Mesenchymal stem cell (in vitro differentiated cells and primary cell): ENCODE measurements around the gene TRIOBP.
A peak's percentile ranks its signal among the peaks of the same experiment; 100 is the strongest.

Experiments
- DNase-seq: peaks from one replicate; pipeline ENCODE4 v3.0.0-alpha.2; 2013
- H2AFZ ChIP-seq: one replicate; pipeline ENCODE4 v1.6.1; 2013; ENCODE audit warnings: low read depth, mild to moderate bottlenecking, control low read depth, inconsistent platforms, low read length, moderate library complexity
- H2AK5ac ChIP-seq: 2 replicates; pipeline ENCODE4 v1.6.1; 2013; ENCODE audit warnings: low read length, moderate library complexity, mild to moderate bottlenecking, inconsistent platforms; ENCODE audit not compliant: severe bottlenecking
- H2BK120ac ChIP-seq: one replicate; pipeline ENCODE4 v1.6.1; 2013; ENCODE audit warnings: low read depth, mild to moderate bottlenecking, inconsistent platforms, low read length, moderate library complexity
- H2BK12ac ChIP-seq, 2 experiments: one replicate each; pipeline ENCODE4 v1.6.1; 2013; ENCODE audit warnings: inconsistent platforms in 2 of 2, low read length in 2 of 2, mild to moderate bottlenecking in 2 of 2, moderate library complexity in 2 of 2, control low read depth in 1 of 2
- H2BK15ac ChIP-seq: one replicate; pipeline ENCODE4 v1.6.1; 2013; ENCODE audit warnings: mild to moderate bottlenecking, low read depth, inconsistent platforms; ENCODE audit not compliant: poor library complexity, severe bottlenecking
- H2BK5ac ChIP-seq: 2 replicates; pipeline ENCODE4 v1.6.1; 2013; ENCODE audit warnings: low read depth, mild to moderate bottlenecking, low read length, control low read depth, inconsistent platforms; ENCODE audit not compliant: poor library complexity, severe bottlenecking
- H3K14ac ChIP-seq, 2 experiments: one replicate each; pipeline ENCODE4 v1.6.1; 2013; ENCODE audit warnings: inconsistent platforms in 2 of 2, low read length in 2 of 2, control low read depth in 1 of 2, mild to moderate bottlenecking in 1 of 2, moderate library complexity in 1 of 2
- H3K18ac ChIP-seq, 2 experiments: one replicate each; pipeline ENCODE4 v1.6.1; 2013; ENCODE audit warnings: inconsistent platforms in 2 of 2, low read length in 2 of 2, control low read depth in 1 of 2, low read depth in 1 of 2, mild to moderate bottlenecking in 1 of 2
- H3K23ac ChIP-seq, 2 experiments: one replicate each; pipeline ENCODE4 v1.6.1; 2013; ENCODE audit warnings: inconsistent platforms in 2 of 2, low read length in 2 of 2, mild to moderate bottlenecking in 2 of 2, moderate library complexity in 2 of 2, control low read depth in 1 of 2
- H3K27ac ChIP-seq: 2 replicates; pipeline ENCODE4 v1.5.1; 2013; ENCODE audit warnings: mild to moderate bottlenecking, moderate library complexity, low read length, control low read depth, inconsistent platforms; ENCODE audit not compliant: poor library complexity, severe bottlenecking
- H3K27me3 ChIP-seq, 2 experiments: 2 replicates each; pipeline versions ENCODE4 v1.6.1 to v1.7.0; 2013; ENCODE audit warnings: low read length in 2 of 2, mild to moderate bottlenecking in 2 of 2, moderate library complexity in 2 of 2, control low read depth in 1 of 2, inconsistent platforms in 1 of 2; ENCODE audit not compliant: control insufficient read depth in 1 of 2, insufficient read depth in 1 of 2
- H3K36me3 ChIP-seq, 2 experiments: 2 replicates each; pipeline versions ENCODE4 v1.6.1 to v1.7.0; 2013; ENCODE audit warnings: low read length in 2 of 2, control low read depth in 1 of 2, inconsistent platforms in 1 of 2, low read depth in 1 of 2, mild to moderate bottlenecking in 1 of 2; ENCODE audit not compliant: insufficient read depth in 2 of 2, control insufficient read depth in 1 of 2
- H3K4ac ChIP-seq, 2 experiments: one replicate each; pipeline ENCODE4 v1.6.1; 2013; ENCODE audit warnings: inconsistent platforms in 2 of 2, low read length in 2 of 2, mild to moderate bottlenecking in 2 of 2, moderate library complexity in 2 of 2, control low read depth in 1 of 2, low read depth in 1 of 2
- H3K4me1 ChIP-seq: 2 replicates; pipeline ENCODE4 v1.6.1; 2013; ENCODE audit warnings: low read depth, low read length, control low read depth; ENCODE audit not compliant: control insufficient read depth, insufficient read depth
- H3K4me2 ChIP-seq: 2 replicates; pipeline ENCODE4 v1.6.1; 2013; ENCODE audit warnings: low read length, mild to moderate bottlenecking, inconsistent platforms; ENCODE audit not compliant: poor library complexity, severe bottlenecking
- H3K4me3 ChIP-seq, 2 experiments: 2 replicates each; pipeline versions ENCODE4 v1.5.1 to v1.7.0; 2013; ENCODE audit warnings: low read length in 2 of 2, mild to moderate bottlenecking in 2 of 2, control low read depth in 1 of 2, low read depth in 1 of 2; ENCODE audit not compliant: insufficient read depth in 1 of 2
- H3K79me1 ChIP-seq: replicated peaks from 2 replicates; pipeline ENCODE4 v1.6.1; 2013; ENCODE audit warnings: mild to moderate bottlenecking, control low read depth, low read length, inconsistent platforms; ENCODE audit not compliant: poor library complexity, severe bottlenecking
- H3K9ac ChIP-seq: 2 replicates; pipeline ENCODE4 v1.7.0; 2013; ENCODE audit warnings: mild to moderate bottlenecking, low read length, moderate library complexity
- H3K9me3 ChIP-seq: 2 replicates; pipeline ENCODE4 v1.7.0; 2013; ENCODE audit warnings: mild to moderate bottlenecking, low read length; ENCODE audit not compliant: control insufficient read depth
- H4K8ac ChIP-seq: one replicate; pipeline ENCODE4 v1.6.1; 2013; ENCODE audit warnings: inconsistent platforms, mild to moderate bottlenecking, low read length, moderate library complexity
- H4K91ac ChIP-seq: one replicate; pipeline ENCODE4 v1.6.1; 2013; ENCODE audit warnings: mild to moderate bottlenecking, low read length, inconsistent platforms
- WGBS: methylation state at CpG from one replicate; pipeline ENCODE4 v1.1.7; 2013; ENCODE audit warnings: mixed read lengths; 5-methylcytosine and 5-hydroxymethylcytosine counted together

Gene TRIOBP

DNA sequence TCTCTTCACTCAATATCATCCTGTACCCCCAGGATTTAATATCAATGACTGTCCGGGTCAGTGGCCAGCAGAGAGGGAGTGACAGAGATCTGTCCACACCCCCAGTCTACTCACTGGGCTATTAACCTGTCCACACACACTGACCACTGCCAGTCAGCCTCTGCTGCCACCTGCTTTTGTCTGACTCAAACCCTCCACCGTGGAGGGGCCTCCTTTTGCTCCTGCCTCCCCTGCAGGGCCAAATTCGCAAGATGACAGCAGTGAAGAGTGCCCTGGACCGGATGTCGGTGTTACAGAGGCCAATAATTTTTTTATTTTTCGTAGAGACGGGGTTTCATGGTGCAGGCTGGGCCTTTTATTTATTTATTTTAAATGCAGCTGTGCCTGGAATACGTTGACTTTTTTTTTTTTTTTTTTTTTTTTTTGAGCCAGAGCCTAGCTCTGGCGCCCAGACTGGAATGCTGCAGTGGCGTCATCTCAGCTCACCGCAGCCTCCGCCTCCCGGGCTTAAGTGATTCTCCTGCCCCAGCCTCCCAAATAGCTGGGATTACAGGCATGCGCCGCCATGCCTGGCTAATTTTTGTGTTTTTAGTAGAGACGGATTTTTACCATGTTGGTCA lies 33.2 kb upstream of the TRIOBP start:
- H4K8ac ChIP-seq, result no peak overlapping the region
- no peak overlapping the region for H4K91ac ChIP-seq
- no peak for DNase-seq
- peaks cover 39% of the 10 kb centered on the region for H3K79me1 ChIP-seq
- H3K18ac ChIP-seq, result peak overlapping the region in 1 of 2 experiments; percentile 19
- no peak overlapping the region for H2BK12ac ChIP-seq
- no peak overlapping the region for H3K4ac ChIP-seq
- H3K4me2 ChIP-seq, result no peak overlapping the region
- H2BK15ac ChIP-seq, result no peak overlapping the region
- H3K27ac ChIP-seq, result no peak overlapping the region
- no peak overlapping the region for H3K9ac ChIP-seq
- H2AK5ac ChIP-seq, result no peak overlapping the region
- H3K14ac ChIP-seq, result no peak overlapping the region
- peaks cover 32% of the 10 kb centered on the region for H3K4me1 ChIP-seq
- H3K36me3 ChIP-seq, result peaks cover 11 to 32% of the 10 kb centered on the region in 2 experiments
- H3K9me3 ChIP-seq, result no peaks in the 10 kb centered on the region
- H2AFZ ChIP-seq, result no peak overlapping the region
- WGBS, result 88% methylated on average over 16 of the region's 16 CpGs
- H2BK120ac ChIP-seq, result no peak overlapping the region
- no peak overlapping the region for H3K23ac ChIP-seq
- no peaks in the 10 kb centered on the region for H3K27me3 ChIP-seq
- H2BK5ac ChIP-seq, result no peak overlapping the region
- H3K4me3 ChIP-seq, result no peak overlapping the region

DNA sequence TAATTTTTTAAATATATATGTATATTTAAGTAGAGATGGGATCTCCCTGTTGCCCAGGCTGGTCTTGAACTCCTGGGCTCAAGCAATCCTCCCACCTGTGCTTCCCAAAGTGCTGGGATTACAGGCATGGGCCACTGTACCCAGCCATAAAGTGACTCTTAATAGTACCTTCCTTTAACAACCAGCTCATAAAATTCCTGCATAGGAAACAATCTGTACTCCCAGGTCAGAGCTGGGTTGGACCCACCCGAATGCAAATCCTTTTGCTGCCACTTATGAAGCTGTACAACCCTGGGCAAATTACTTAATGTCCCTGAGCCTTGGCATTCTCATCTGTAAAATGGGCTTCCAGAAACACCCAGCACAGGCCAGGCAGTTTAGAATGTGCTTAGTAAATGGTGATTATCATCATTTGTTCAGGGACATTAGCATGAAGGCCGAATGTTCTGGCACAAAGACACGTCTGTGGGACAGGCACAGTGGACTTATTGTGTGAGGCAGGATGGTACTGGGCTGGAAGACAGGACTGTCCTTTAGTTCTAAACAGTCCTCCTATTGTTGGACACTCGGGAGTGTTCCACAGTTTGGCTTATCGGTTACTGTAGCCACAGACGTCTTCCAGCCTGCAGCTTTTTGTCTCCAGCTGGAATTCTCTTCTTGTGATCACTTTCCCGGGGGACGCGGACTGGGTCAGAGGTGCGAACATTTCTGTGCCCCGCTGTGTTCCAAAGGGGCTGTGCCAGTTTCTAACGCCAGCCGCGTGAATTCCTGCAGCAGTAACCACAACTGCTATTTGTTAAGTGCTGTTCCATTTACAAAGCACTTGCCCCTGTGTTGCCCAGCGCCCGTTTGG lies 32.4 kb upstream of the TRIOBP start:
- no peak overlapping the region for H3K27ac ChIP-seq
- no peak overlapping the region for H3K14ac ChIP-seq
- no peak overlapping the region for H4K8ac ChIP-seq
- H3K4ac ChIP-seq, result no peak overlapping the region
- no peak overlapping the region for H2BK15ac ChIP-seq
- H3K79me1 ChIP-seq, result peaks cover 36% of the 10 kb centered on the region
- no peak overlapping the region for H3K23ac ChIP-seq
- no peak overlapping the region for H2BK5ac ChIP-seq
- no peaks in the 10 kb centered on the region for H3K27me3 ChIP-seq
- peaks cover 11 to 32% of the 10 kb centered on the region in 2 experiments for H3K36me3 ChIP-seq
- H2AFZ ChIP-seq, result no peak overlapping the region
- DNase-seq, result no peak
- no peak overlapping the region for H3K4me3 ChIP-seq
- H2BK120ac ChIP-seq, result no peak overlapping the region
- H3K9ac ChIP-seq, result no peak overlapping the region
- no peak overlapping the region for H4K91ac ChIP-seq
- WGBS, result 89% methylated on average over 16 of the region's 16 CpGs
- peaks cover 28% of the 10 kb centered on the region for H3K4me1 ChIP-seq
- no peak overlapping the region for H2AK5ac ChIP-seq
- no peak overlapping the region for H3K4me2 ChIP-seq
- H2BK12ac ChIP-seq, result no peak overlapping the region
- no peak overlapping the region for H3K18ac ChIP-seq
- H3K9me3 ChIP-seq, result no peaks in the 10 kb centered on the region

DNA sequence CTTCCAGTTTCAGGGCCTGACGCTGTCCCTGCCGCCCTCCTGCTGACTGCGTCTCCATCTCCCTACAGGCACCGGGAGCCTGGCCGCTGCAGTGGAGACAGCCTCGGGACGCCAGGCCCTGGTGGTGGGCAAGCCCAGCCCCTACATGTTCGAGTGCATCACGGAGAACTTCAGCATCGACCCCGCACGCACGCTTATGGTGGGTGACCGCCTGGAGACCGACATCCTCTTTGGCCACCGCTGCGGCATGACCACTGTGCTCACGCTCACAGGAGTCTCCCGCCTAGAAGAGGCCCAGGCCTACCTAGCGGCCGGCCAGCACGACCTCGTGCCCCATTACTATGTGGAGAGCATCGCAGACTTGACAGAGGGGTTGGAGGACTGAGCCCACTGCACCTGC lies 31.4 kb upstream of the TRIOBP start:
- WGBS, result 98% methylated on average over 24 of the region's 24 CpGs
- Histone ChIP-seq H4K8ac (no peak overlapping the region), H3K4me3 (no peak overlapping the region), H3K9ac (no peak overlapping the region), H3K4ac (no peak overlapping the region), H2AFZ (no peak overlapping the region), H2AK5ac (no peak overlapping the region), H3K9me3 (no peaks in the 10 kb centered on the region), H3K79me1 (peaks cover 32% of the 10 kb centered on the region), H3K18ac (no peak overlapping the region), H2BK5ac (no peak overlapping the region), H3K27me3 (no peaks in the 10 kb centered on the region), H3K27ac (no peak overlapping the region), H3K14ac (no peak overlapping the region), H2BK15ac (no peak overlapping the region), H3K36me3 (peaks cover 11 to 29% of the 10 kb centered on the region in 2 experiments), H4K91ac (no peak overlapping the region), H3K4me1 (peaks cover 18% of the 10 kb centered on the region), H3K4me2 (no peak overlapping the region), H2BK12ac (no peak overlapping the region), H3K23ac (no peak overlapping the region), H2BK120ac (no peak overlapping the region)
- DNase-seq, result no peak

DNA sequence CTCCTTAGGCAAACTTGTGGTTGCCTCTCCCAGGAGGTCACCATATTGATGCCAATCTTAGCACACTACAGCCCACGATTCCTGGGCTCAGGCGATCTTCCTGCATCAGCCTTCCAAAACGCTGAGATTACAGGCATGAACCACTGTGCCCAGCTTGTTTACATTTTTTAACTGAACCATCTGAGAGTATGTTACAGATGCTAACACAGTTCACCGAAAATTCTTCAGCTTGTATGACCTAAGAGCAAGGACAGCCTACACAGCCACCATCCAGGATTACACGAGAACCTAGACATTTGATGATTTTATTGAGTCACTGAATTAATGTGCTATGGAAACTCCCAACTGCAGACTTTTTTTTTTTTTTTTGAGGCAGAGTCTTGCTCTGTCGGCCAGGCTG lies 27.3 kb upstream of the TRIOBP start:
- Histone ChIP-seq H3K4me2 (no peak overlapping the region), H2BK15ac (no peak overlapping the region), H3K79me1 (peaks cover 26% of the 10 kb centered on the region), H4K91ac (no peak overlapping the region), H3K27ac (no peak overlapping the region), H3K4me1 (peaks cover 7% of the 10 kb centered on the region), H3K4me3 (no peak overlapping the region), H3K9me3 (no peaks in the 10 kb centered on the region), H2BK120ac (no peak overlapping the region), H2AFZ (no peak overlapping the region), H3K9ac (no peak overlapping the region), H3K18ac (no peak overlapping the region), H2AK5ac (no peak overlapping the region), H3K27me3 (no peaks in the 10 kb centered on the region), H2BK5ac (no peak overlapping the region), H3K4ac (no peak overlapping the region), H3K14ac (no peak overlapping the region), H3K23ac (no peak overlapping the region), H2BK12ac (no peak overlapping the region), H3K36me3 (peaks cover 11 to 26% of the 10 kb centered on the region in 2 experiments), H4K8ac (no peak overlapping the region)
- 75% methylated on average over 5 of the region's 6 CpGs for WGBS
- peak; percentile 76 for DNase-seq
